Gastroesophageal sphincter (tissue), 3 donors: ENCODE data around the gene WNT16.

ENCODE experiments used
- CTCF ChIP-seq, 4 experiments: fragments of 200-600 bp in 2 of 4; fragments of 450-650 bp in 2 of 4; sonication (generic) in 1 of 4; IDR thresholded peaks; one replicate each; pipeline ENCODE4 v1.5.1; 2017 to 2019; ENCODE audit warnings: antibody characterized with exemption in 4 of 4, mild to moderate bottlenecking in 2 of 4, moderate library complexity in 2 of 4
- POLR2A ChIP-seq, 2 donors: fragments of 450-650 bp; IDR thresholded peaks; one replicate each; pipeline ENCODE4 v1.6.1; 2017; ENCODE audit warnings: antibody characterized with exemption in 2 of 2, mild to moderate bottlenecking in 2 of 2, moderate library complexity in 1 of 2
- POLR2AphosphoS5 ChIP-seq: sonication (generic); formaldehyde crosslinking; IDR thresholded peaks from one replicate; pipeline ENCODE4 v1.6.1; 2017; ENCODE audit warnings: antibody characterized with exemption

- TF ChIP-seq POLR2AphosphoS5 (no peak), CTCF (IDR thresholded peaks at IDR 0.05) (no peak), POLR2A (IDR thresholded peaks at IDR 0.05) (no peak)
Measured at GRCh38 chr7:121390617-121391016, 61.8 kb downstream of the WNT16 start.
